ENCODE results near the gene ENTREP3. TPM values are rescaled to one million over a fixed set of nuclear protein-coding genes. Genes with fewer than 3 reads are reported as not detected.

ENTREP3 gene
- total RNA-seq, 1 donor from 2014 or later: 13.9 TPM

GRCh38 chr1:155297384-155297783 lies 42.1 kb upstream of the ENTREP3 start:
- intact Hi-C loops (cut with micrococcal nuclease): no loop called here
- Histone ChIP-seq H3K9me3 (replicated peaks) (no peaks in the 10 kb centered on the region), H3K27me3 (ENCODE audit: low read depth) (peaks cover 54% of the 10 kb centered on the region), H3K27ac (replicated peaks) (no peak overlapping the region), H3K4me1 (peaks cover 14% of the 10 kb centered on the region), H3K4me3 (no peak overlapping the region), H3K36me3 (no peaks in the 10 kb centered on the region)
- TF ChIP-seq CTCF (IDR thresholded peaks at IDR 0.05; ENCODE audit: borderline replicate concordance): no peak
- no peak for DNase-seq

- intact Hi-C loops (cut with micrococcal nuclease): no loop called here
- no peak for TF ChIP-seq CTCF (IDR thresholded peaks at IDR 0.05; ENCODE audit: borderline replicate concordance)
- Histone ChIP-seq H3K4me3 (no peak overlapping the region), H3K4me1 (peaks cover 14% of the 10 kb centered on the region), H3K27me3 (ENCODE audit: low read depth) (peaks cover 60% of the 10 kb centered on the region), H3K27ac (replicated peaks) (no peak overlapping the region), H3K36me3 (no peaks in the 10 kb centered on the region), H3K9me3 (replicated peaks) (no peaks in the 10 kb centered on the region)
- DNase-seq: no peak
These were observed 41.4 kb upstream of the ENTREP3 start for GRCh38 chr1:155296661-155297060.

- Histone ChIP-seq H3K4me3 (no peak overlapping the region), H3K9me3 (replicated peaks) (no peaks in the 10 kb centered on the region), H3K27me3 (ENCODE audit: low read depth) (peaks cover 63% of the 10 kb centered on the region), H3K27ac (replicated peaks) (no peak overlapping the region), H3K36me3 (no peaks in the 10 kb centered on the region), H3K4me1 (peaks cover 14% of the 10 kb centered on the region)
- DNase-seq: no peak
- intact Hi-C loops (cut with micrococcal nuclease): no loop called here
- TF ChIP-seq CTCF (IDR thresholded peaks at IDR 0.05; ENCODE audit: borderline replicate concordance): no peak
These were observed 40.6 kb upstream of the ENTREP3 start for GRCh38 chr1:155295942-155296267.

- intact Hi-C loops (cut with micrococcal nuclease): no loop called here
- H3K4me1 ChIP-seq: peaks cover 14% of the 10 kb centered on the region
- no peak overlapping the region for H3K27ac ChIP-seq (replicated peaks)
- no peak for DNase-seq
- H3K9me3 ChIP-seq (replicated peaks): no peaks in the 10 kb centered on the region
- no peaks in the 10 kb centered on the region for H3K36me3 ChIP-seq
- H3K4me3 ChIP-seq: peak overlapping the region; percentile 46
- no peak for TF ChIP-seq CTCF (IDR thresholded peaks at IDR 0.05; ENCODE audit: borderline replicate concordance)
- H3K27me3 ChIP-seq (ENCODE audit: low read depth): peaks cover 63% of the 10 kb centered on the region
These were observed 40.1 kb upstream of the ENTREP3 start for GRCh38 chr1:155295183-155295941.

GRCh38 chr1:155294520-155295182 lies 39.4 kb upstream of the ENTREP3 start:
- Histone ChIP-seq H3K36me3 (no peaks in the 10 kb centered on the region), H3K27me3 (ENCODE audit: low read depth) (peaks cover 63% of the 10 kb centered on the region), H3K27ac (replicated peaks) (no peak overlapping the region), H3K4me1 (peaks cover 14% of the 10 kb centered on the region), H3K4me3 (peak overlapping the region; percentile 46), H3K9me3 (replicated peaks) (no peaks in the 10 kb centered on the region)
- TF ChIP-seq CTCF (IDR thresholded peaks at IDR 0.05; ENCODE audit: borderline replicate concordance): no peak
- intact Hi-C loops (cut with micrococcal nuclease): no loop called here
- DNase-seq: no peak

All from left ventricle myocardium inferior (tissue), 1 donor.